LNCAP (cell line): Measurements from ENCODE around the gene TBC1D4.

Experiments used
- CTCF ChIP-seq: fragments of 450-650 bp; IDR thresholded peaks from 2 replicates; pipeline ENCODE4 v1.5.1; 2017; ENCODE audit warnings: mild to moderate bottlenecking

The TBC1D4 gene

GRCh38 chr13:75414036-75414827, 67.7 kb downstream of the TBC1D4 start:
- TF ChIP-seq CTCF: no peak

GRCh38 chr13:75411924-75412537, 69.9 kb downstream of the TBC1D4 start:
- no peak for TF ChIP-seq CTCF

- no peak for TF ChIP-seq CTCF
Observed at GRCh38 chr13:75410207-75410606, 71.8 kb downstream of the TBC1D4 start.

GRCh38 chr13:75407998-75408397, 74.0 kb downstream of the TBC1D4 start:
- TF ChIP-seq CTCF: no peak

- TF ChIP-seq CTCF: no peak
Observed at GRCh38 chr13:75407473-75407872, 74.5 kb downstream of the TBC1D4 start.

- no peak for TF ChIP-seq CTCF
Observed at GRCh38 chr13:75405976-75406703, 75.8 kb downstream of the TBC1D4 start.

- TF ChIP-seq CTCF: no peak
Observed at GRCh38 chr13:75404726-75405125, 77.2 kb downstream of the TBC1D4 start.
